ENCODE measurements around the gene PRRT2.

The PRRT2 gene

DNA sequence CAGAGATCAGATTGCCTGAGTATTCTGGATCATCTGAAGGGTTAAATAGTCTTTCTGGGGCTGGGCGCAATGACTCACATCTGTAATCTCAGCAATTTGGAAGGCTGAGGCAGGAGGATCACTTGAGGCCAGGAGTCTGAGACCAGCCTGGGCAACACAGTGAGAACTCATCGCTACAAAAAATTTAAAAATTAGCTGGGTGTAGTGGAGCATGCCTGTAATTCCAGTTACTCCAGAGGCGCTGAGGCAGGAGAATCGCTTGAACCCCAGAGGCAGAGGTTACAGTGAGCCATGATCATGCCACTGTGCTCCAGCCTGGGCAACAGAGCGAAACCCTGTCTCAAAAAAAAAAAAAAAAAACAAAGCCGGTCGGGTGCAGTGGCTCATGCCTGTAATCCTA, 23.9 kb downstream of the PRRT2 start:
- DNase-seq (ENCODE audit: low spot score): no peak

DNA sequence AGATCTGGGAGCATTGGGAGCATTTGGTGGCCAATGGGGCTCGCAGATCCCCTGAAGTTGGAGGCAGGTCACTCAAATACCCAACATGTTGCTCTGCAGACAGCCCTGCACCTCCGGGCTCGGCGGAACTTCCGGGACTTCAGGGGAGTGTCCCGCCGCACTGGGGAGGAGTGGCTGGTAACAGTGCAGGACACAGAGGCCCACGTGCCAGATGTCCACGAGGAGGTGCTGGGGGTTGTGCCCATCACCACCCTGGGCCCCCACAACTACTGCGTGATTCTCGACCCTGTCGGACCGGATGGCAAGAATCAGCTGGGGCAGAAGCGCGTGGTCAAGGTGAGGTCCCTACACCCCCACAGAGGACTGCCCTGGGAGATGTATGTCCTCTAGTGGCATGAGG, 24.6 kb downstream of the PRRT2 start:
- no peak for DNase-seq (ENCODE audit: low spot score)

DNA sequence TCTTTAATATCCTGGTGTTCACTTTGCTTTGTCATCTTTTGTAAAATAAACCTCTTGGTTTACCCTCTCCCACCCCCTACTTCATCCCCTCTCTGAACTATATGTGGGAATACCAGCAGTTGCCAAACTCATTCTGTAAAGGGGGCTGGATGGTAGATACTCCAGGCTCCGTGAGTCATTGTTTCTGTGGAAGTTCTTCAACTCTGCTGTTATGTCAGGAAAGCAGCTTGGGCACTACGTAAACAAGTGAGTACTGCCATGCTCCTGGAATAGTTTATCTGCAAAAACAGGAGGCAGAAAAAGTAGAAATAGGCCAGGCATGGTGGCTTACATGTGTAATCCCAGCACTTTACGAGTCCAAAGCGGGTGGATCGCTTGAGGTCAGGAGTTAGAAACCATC, 25.8 kb downstream of the PRRT2 start:
- DNase-seq (ENCODE audit: low spot score): no peak

DNA sequence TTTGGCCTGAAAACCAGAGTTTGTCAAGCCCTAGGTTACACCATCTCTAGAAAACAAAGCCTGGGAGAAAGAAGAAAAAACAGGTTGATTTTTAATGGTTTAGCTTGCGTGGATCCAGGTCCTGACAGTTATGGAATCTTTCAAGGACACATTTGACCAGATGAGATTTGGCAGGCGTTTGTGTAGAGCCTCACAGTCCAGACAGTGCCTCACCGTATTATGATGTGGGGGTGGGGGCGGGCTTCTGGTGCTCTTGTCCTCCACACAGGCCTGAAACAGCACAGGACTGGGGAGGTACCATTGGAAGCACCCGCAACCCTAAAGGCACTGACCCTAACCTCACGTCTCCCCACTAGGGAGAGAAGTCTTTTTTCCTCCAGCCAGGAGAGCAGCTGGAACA, 27.8 kb downstream of the PRRT2 start:
- DNase-seq (ENCODE audit: low spot score): no peak

DNA sequence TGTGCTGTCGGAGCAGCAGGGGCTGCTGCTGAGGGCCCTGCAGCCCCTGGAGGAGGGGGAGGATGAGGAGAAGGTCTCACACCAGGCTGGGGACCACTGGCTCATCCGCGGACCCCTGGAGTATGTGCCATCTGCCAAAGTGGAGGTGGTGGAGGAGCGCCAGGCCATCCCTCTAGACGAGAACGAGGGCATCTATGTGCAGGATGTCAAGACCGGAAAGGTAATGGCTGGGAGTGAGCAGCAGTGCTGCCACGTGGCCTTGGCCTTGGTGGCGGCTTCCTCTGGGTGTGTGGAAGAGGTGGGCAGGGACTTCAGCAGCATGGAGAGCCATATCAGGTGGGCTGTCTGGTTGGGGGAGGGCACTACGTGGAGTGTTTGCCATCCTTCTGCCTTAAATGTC, 28.2 kb downstream of the PRRT2 start:
- no peak for DNase-seq (ENCODE audit: low spot score)

DNA sequence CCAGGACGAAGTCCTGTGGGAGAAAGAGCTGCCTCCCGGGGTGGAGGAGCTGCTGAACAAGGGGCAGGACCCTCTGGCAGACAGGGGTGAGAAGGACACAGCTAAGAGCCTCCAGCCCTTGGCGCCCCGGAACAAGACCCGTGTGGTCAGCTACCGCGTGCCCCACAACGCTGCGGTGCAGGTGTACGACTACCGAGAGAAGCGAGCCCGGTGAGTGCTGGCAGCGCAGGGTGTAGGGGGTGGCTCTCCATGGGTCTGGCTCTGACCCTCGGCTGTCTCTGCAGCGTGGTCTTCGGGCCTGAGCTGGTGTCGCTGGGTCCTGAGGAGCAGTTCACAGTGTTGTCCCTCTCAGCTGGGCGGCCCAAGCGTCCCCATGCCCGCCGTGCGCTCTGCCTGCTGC, 29.6 kb downstream of the PRRT2 start:
- no peak for DNase-seq (ENCODE audit: low spot score)

DNA sequence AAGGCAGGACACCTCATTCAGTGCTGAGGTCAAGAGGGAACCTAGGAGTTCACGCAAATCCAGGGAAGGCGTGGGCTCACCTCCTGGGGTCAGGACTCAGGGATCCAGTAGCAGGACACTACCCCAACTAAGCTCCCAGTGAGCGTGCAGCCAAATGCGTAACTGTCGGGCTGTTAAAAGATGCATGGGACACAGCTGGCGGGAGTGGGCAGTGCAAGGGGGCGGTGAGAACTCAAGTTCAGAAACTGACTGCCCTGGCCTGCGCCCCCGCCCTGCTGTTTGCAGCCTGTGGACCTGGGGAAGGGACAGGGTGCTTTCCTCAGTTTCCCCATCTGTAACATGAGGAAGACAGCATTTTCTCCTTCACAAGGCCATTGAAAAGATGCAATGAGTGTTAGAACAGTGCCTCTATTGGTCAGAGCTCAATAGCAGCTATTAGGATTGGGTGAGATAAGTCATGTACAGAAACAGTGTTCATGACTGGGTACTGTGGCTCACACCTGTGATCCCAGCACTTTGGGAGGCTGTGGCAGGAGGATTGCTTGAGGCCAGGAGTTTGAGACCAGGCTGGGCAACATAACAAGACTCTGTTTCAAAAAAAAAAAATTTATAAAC, 30.8 kb downstream of the PRRT2 start:
- no peak for DNase-seq (ENCODE audit: low spot score)

DNA sequence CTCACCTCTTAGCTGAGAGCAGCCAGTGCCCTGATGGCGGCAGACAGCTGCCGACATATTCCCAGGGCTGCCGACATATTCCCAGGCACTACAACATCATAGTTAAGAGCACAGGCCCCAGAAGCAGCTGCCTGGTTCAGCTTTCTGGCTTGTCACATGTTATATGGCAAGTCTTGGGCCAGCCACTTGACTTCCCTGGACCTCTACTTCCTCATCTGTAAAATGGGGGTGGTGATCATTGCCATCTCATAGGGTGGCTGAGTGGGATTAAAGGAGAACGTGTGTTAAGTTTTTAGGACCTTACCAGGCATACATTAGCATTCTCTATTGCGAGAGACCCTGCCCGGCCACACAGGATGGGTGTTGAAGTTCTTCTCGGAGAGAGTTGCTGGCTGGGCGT, 31.9 kb downstream of the PRRT2 start:
- no peak for DNase-seq (ENCODE audit: low spot score)

DNA sequence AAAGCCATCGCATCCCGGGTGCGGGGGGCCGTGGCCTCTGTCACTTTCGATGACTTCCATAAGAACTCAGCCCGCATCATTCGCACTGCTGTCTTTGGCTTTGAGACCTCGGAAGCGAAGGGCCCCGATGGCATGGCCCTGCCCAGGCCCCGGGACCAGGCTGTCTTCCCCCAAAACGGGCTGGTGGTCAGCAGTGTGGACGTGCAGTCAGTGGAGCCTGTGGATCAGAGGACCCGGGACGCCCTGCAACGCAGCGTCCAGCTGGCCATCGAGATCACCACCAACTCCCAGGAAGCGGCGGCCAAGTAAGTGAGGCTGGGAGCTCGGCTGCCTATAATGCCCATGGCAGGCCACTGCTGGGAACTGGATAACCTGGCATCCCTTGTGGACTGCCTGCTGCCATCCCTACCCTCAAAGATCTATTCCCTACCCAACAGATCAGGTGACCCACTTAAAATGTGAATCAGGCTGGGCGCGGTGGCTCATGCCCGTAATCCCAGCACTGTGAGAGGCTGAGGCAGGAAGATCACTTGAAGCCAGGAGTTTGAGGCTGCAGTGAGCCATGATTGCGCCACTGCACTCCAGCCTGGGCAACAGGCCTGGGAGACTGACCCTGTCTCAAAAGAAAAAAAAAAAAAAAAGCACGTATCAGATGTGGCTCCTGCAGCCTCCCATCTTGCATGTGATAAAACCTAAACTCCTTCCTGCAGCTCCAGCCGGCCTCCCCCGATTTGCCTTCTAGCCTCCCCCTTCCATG, 32.8 kb downstream of the PRRT2 start:
- no peak for DNase-seq (ENCODE audit: low spot score)

DNA sequence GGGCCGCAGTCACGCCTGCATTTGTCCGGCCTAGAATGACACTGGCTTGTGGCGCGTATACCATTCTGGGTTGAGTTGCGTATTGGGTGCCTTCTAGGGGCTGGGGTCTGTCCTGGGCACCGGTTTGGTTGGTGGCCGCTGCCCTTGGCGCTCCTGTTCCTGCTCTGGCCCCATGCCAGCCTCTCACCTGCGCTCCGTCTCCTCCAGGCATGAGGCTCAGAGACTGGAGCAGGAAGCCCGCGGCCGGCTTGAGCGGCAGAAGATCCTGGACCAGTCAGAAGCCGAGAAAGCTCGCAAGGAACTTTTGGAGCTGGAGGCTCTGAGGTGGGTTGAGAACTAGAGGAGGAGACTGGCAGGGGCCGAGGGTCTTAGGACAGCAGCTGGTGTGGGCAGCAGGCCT, 33.7 kb downstream of the PRRT2 start:
- DNase-seq (ENCODE audit: low spot score): no peak

DNA sequence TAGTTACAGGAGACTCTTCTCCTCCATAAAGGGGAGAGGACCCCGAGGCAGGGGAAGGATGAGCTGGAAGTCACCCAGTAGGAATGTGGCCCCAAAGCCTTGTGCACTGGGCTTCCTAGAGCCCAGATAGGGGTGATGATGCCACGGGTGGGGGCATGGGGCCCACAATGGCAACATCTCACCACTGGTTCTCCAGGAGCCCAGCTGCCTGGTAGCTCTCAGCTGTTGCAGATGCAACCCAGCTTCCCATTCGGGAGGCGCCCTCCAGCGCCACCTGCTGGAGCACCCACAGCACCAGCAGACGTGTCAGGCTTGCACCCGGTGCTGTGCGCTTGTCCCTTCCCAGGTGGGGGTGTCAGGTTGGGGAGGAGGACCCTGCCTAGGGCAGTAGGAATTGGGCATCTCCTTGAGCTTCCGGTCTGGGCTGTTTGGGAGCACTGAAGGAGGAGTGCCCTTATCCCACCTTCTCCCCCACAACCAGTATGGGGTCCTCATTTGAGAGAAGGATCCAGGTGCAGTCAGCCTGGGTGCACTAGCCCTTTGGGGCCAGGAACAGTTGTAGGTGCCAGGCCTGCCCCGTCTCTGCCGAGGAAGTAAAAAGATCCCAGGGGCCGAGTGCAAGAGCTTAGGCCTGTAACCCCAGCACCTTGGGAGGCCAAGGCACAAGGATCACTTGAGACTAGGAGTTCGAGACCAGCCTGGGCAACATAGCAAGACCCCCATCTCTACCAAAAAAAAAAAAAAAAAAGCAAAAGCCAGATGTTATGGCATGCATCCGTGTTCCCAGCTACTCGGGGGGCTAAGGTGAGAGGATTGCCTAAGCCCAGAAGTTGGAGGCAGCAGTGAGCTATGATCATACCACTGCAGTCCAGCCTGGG, 36.7 kb downstream of the PRRT2 start:
- DNase-seq (ENCODE audit: low spot score): peak; percentile 75

DNA sequence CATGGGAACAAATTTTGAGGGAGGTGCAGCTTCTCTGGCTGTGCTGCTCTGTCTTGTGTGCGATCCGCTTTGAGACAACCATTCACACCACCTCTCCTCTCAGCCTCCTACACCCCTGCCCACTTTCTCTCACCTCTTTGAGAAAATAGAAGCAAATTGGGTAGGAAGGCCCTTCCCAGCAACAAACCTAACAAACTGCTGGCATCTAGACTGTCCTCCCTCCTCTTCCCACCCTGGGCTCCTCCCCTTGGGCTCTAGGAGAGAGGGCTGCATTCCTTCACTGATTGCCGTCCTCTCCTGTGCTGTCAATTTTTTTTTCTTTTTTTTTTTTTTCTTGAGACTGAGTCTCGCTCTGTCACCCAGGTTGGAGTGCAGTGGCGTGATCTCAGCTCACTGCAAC, 37.5 kb downstream of the PRRT2 start:
- no peak for DNase-seq (ENCODE audit: low spot score)

DNA sequence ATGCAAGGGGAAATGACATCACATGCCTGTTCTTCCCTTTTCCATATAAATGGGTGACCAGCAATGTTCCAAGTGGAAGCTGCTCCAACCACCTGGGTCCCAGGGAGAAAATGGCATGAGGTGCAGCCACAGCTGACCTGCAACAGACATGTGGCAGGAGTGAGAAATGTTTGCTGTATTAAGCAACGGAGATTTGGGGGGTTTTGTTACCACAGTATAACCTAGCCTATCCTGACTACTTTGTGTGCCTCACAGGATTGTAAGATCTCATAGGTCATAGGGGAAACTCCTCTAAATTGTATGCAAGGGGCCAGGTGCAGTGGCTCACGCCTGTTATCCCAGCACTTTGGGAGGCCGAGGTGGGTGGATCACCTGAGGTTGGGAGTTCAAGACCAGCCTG, 39.0 kb downstream of the PRRT2 start:
- DNase-seq (ENCODE audit: low spot score): no peak

DNA sequence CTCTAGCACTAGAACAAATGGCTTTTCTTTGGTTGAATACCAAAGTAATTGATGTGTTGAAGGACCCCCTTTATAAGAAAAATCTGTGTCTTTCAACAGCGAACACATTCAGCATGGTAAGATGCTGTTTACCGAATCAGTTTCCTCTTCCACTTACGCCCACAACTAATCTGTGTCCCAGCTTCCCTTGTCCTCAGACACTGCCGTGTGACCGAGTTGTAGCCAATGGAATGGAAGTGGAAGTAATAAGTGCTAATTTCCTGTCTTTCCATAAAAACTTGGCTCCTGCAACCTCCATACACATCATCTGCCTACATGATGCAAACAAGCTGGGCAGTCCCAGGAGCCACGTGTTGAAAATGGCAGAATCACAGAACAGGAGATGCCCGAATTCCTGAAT, 40.7 kb downstream of the PRRT2 start:
- DNase-seq (ENCODE audit: low spot score): no peak

DNA sequence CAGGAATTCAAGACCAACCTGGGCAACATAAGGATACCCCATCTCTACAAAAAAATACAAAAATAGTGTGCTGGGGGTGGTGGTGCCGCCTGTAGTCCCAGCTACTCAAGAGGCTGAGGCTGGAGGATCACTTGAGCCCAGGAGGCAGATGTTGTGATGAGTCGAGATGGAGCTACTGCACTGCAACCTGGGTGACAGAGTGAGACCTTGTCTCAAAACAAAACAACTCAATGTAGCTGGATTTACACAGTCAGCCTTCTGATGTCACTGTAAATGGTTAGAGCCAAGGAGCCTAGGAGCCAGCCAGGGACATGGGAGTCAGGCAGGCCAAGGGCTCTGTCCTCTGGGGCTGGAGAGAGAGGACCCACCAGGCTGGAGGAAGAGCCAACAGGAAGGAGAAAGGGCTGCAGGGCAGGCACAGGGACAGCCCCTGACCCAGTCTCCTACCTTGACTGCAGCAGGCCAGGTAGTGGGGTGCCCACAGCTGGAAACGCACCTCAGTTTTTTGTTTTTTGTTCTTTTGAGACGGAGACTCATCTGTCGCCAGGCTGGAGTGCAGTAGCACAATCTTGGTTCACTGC, 42.6 kb downstream of the PRRT2 start:
- no peak for DNase-seq (ENCODE audit: low spot score)

DNA sequence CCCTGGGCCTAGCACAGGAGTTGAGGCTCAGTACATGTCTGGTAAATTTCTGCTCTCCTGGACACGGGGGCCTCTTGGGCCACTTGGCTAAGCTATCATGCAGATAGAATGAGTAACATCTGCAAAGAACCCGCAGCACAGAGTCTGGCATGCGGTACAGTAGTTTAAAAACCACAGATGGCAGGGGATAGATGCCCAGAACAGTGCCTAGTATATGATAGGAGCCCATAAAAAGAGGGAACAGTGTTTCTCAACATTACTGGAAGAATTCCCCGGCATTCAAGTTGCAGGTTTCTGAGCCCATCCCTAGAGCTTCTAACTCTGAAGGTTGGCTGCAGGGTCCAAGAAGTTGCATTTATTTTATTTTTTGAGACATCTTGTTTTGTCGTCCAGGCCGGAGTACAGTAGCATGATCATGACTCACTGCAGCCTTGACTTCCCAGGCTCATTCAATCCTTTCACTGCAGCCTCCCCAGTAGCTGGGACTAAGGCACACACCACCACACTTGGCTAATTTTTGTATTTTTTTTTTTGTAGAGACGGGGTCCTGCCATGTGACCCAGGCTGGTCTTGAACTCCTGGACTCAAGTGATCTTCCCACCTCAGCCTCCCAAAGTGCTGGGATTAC, 45.3 kb downstream of the PRRT2 start:
- DNase-seq (ENCODE audit: low spot score): no peak

DNA sequence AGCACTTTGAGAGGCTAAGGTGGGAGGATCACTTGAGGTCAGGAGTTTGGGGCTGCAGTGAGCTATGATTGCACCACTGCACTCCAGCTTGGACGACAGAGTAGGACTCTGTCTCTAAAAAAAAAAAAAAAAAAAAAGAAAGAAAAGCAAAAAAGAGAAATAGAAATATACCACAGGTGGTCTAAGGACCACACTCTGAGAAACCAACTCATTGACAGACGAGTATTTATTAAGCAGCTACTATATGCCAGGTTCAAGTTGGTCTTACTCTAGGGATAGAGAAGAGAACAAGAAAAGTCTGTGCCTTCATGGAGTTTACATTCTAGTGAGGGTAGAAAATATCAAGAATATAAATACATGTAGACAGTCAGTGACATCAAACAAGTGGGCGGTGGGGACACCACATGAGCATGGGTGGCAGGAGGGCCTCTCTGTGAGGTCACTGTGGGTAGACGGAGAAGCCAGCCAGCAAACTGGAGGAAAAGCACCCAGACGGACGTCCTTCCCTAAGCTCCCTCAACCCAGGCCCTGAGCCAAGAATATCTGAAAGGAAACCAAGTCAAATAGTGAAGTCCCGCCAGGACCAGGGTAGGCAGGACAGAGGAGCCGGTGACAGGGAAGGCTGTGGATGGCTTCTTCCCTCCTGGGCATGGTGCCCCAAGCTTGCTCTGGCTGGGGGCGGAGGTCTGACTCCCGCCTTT, 46.3 kb downstream of the PRRT2 start:
- DNase-seq (ENCODE audit: low spot score): no peak

DNA sequence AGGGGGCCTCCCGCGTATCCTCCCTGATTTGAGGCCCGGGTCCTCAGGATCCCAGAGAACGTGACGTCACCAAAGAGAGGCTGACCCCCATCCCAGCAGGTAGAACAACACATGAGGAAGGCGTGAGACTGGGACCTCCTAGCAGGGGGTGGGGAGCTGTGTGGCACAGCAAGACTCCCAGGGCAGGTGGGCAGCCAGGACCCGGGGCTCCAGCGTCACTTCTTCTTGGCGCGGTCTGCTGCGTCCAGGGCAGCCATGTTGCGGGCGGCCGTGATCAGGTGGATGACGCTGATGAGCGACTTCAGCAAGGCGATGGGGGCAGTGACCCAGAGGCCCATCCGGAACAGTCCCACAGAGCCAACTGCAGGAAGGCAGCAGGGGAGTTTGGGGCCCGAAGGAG, 47.0 kb downstream of the PRRT2 start:
- DNase-seq (ENCODE audit: low spot score): no peak

DNA sequence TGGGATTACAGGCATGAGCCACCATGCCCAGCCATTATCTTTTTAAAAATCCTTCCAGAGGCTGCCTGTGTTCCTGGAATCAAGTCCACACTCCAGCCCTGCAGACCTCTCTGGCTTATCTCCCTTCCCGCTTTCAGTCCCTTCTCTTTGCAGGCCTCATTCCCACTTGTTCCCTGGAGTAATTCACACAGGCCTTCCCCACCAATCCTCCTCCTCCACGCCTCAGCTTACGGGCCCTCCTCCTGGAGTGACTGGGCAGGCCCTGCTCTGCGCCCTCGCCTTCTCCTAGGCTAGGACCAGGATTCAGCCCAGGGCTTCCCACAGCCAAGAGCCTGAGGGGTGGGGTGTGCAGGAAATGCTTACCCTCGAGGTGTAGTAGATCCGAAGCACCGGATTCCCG, 48.2 kb downstream of the PRRT2 start:
- DNase-seq (ENCODE audit: low spot score): no peak

DNA sequence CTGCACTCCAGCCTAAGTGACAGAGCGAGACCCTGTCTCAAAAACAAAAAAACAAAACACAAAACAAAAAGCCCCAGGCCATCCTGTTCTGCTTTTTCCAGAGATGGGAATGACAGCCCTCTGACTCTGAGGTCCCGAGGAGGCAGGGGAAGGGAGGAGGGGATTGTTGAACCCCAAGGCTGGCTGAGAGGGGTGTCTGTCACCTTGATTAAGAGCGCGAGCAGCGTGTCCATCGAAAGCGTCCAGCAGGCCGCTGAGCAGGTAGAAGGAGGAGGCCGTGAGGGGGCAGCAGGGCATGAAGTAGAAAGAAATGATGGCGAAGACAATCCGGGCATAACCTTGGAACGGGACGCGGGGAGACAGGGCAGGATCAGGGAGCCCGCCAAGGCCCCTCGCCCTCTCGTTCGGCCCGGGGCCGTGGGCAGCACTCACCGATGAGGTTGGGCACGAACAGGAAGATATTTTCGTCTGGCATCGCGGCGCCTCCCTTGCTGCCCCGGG, 50.4 kb downstream of the PRRT2 start:
- DNase-seq (ENCODE audit: low spot score): peak; percentile 30

DNA sequence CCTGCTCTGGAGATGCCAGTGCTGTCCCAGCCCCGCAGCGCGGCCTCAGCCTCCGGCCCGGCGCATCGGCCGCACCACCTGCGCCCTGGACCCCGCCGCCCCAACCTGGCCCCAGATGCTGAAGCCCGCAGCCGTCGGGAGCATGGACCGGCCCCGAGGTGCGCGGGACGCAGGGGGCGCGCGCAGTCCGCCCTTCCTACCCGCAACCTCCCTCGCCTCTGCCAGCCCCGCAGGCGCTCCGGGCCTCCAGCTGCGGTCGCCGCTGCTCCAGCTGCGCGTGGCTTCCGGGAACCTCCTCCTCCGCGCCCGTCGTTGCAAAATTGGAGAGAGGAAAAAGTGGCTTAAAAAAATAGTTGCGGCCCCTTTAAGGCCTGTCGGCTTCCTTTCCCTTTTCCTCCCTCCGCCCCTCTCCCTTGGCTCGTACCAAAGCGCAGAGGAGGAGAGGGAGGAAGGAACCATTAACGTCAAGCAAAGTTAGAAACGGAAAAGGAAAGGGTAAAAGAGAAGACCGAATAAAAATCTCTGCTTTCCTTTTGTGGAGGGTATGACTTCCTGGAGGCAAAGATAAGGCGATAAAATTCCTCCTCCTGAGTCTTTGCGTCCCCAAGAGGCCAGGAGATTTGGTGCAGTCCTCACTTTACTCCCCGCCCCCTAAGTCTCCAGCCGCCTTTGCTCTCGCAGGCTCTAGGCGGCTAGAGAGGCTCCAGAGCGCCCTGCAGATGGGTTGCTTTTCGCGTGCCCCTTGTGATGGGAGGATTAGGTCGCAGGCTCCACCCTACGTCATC, 51.1 kb downstream of the PRRT2 start, which contains the start of gene CDIPT:
Gene CDIPT, minus strand, starts transcription at position 343 of the 785 bp plus-strand sequence. CDS start 369 bp downstream, outside the sequence.
- DNase-seq (ENCODE audit: low spot score): peak; percentile 98
